T-helper 1 cell (primary cell): ENCODE measurements around the gene TMEM135.

Experiments used
- DNase-seq, 5 donors: peaks; one replicate each; pipeline ENCODE4 v3.0.0-alpha.2; 2012 to 2020

Gene TMEM135

DNA sequence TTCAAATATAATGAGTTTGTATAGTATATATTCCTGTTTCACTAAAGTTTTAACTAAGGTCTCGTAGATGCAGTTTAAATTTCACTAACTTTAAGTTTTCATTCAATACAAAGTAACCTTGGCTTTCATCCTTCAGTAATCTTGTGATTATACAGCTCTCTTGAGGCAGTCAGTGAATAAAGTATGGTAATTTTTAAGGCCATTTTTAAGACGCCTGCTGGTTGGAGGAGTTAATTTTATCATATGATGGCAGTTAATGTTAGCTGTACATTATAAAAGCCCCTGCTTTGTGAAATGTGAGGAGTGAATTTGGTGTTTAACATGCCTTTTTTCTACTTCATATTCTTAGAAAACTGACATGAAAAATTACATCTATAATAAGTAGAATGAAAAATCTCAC is 163.6 kb downstream of the TMEM135 start:
- DNase-seq: no peak

DNA sequence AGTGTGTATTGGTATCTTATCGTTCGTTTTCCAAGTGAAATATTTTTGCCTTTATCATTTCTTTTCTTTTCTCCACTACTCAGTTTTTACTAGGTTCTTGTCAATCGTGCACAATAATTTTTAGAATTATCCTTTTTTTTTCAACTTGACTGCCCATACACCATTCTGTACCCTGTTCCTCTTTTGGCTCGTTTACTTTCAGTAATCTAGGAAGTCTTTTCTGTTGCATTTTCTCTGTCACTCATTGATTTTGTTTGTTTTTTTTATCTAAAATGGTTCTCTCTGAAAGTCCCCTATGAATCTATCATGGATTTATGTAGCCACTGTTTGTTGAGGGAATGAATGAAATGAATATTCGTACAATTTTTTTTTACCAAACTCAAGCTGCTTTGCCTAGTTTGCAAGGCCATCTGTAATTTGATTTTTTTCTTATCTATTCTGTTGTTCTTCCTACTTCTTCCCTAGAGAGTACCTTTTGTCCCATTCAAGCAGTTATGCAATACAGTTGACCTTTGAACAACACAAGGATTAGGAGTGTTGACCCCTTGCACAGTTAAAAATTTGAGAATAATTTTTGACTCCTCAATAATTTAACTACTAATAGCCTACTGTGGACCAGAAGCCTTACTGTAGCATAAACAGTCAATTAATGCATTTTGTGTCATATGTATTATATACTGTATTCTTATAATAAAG is 166.3 kb downstream of the TMEM135 start:
- DNase-seq: no peak

DNA sequence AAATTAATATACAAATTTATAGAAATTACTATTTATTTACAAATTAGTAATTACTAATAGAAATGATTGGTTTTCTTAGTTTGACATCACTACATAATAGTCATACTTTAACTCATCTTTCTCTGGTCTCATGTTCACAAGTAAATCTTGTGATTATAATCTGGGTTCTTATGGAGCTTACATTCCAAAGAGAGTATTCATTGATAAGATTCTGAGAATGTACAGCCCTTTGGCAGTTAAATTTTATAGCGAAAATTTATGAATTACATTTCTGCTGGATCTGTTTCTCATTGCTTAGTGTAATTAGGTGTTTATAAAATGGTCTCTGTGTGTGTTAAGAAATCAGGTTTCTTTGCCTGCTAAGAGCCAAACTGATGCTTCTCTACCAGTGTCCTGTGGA is 175.2 kb downstream of the TMEM135 start:
- no peak for DNase-seq

DNA sequence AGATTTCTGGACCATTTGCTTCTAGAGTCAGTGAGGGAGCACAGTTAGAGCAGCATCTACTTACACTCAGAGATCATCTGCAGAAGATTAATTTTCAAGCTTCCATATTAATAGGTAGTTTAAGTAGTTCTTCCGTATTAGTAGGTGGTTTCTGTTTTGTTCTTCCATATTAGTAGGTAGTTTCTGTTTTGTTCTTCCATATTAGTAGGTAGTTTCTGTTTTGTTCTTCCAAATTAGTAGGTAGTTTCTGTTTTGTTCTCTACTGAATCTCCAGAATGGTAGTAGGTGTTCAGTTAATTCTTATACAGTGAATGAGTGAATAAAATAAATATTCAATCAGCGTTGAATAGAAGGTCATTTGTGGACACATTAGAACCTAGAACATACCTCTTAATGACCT is 175.7 kb downstream of the TMEM135 start:
- DNase-seq: peak in 1 of 5 donors; percentile 19

DNA sequence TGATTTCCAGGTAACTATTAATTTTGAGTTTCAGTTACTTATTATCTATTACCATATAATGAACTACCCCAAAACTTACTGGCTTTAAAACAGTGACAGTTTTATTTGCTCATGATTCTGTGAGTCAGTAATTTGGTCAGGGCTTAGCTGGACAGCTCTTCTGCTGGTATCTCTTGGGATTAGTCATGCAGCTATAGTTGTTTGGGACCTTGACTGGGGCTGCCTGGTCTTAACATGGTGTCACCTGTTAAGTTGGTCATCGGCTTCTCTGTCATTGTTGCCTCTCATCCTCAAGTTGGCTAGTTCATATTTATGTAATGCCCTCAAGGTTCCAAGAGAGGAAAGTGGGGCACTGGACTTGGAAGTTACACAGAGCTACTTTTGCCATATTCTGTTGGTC is 177.5 kb downstream of the TMEM135 start:
- DNase-seq: no peak

DNA sequence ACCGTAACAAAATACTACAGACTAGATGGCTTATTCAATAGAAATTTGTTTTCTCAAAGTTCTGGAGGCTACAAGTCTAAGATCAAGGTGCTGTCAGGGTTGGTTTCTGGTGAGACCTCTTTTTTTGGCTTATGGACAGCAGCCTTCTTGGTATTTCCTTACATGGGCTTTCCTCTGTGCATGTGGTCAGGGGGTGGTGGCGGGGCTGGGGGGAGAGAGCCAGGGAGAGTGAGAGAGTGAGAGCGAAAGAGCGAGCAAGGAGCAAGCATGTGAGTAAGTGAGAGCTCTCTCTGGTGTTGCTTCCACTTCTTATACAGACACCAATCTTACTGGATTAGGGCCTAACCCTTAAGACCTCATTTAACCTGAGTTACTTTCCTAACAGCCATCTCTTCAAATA is 181.5 kb downstream of the TMEM135 start:
- DNase-seq: peak in 1 of 5 donors; percentile 1

DNA sequence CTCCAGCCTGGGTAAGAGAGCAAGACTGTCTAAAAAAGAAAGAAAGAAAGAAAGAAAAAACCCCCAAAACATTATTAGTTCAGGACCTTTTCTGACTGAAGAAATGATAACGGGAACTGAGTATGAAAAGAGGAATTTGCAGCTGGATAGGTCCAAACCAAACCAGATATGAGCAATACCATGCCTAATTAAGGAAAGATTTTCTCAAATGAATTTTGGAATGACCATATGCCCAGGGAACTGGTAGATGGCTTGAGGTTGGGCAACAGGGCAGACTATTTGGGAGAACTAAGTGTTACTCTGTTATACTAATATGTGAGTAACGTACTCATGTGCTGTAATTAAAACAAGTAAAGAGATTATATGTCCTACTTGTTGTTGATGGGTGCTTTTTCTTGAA is 186.1 kb downstream of the TMEM135 start:
- no peak for DNase-seq

DNA sequence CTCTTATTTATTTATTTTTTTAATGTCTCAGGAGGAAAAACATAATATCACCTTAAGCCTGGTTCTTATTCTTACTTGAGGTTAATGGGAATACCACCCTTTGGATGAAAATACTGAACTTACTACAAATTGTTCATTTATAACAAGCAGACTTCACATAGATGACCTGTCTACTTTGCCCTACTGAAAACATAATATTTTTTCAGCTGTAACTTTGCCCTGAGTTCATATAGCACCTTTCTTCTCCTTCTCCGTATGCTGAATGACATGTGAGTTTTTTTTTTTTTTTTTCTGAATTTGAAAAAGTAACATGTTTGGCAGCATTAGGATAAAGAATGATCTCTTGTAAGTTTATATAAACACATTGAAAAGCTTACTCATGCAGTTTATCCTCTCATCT is 186.8 kb downstream of the TMEM135 start:
- DNase-seq: no peak

DNA sequence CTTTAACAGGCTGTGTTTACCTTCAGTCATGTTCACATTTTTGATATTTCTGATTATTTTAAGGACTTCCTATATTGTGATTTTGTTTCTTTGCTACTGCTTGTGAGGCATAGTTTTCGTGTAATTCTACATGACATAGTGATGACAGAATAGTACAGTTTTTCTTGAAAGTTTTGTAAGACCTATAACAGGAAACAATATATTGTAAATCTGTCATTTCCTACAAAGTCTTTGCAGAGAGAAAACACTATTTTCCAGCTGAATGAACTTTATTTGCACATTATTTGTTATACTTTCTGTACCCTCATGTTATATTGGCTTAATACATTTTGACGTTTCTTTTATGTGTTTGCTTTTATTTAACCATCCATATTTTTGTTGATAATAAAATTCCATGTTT is 191.1 kb downstream of the TMEM135 start:
- no peak for DNase-seq

DNA sequence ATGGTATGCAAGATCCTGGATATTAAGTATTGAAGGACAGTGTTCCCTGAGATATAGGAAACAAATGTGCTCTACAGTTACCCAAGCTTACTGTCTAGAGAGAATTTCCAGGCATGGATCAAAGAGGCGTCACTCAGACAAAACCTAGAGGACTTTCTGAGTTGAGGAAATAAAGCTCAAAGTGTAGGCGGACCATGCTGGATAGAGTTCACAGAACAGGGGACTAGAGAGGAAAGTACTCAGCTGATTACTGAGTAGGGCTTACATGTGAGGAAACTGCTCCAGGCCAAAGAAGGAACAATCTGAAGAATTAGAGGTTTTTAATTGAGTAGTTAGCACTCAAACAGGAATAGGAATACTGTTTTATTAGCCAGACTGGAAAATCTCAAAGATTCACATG is 193.3 kb downstream of the TMEM135 start:
- no peak for DNase-seq

DNA sequence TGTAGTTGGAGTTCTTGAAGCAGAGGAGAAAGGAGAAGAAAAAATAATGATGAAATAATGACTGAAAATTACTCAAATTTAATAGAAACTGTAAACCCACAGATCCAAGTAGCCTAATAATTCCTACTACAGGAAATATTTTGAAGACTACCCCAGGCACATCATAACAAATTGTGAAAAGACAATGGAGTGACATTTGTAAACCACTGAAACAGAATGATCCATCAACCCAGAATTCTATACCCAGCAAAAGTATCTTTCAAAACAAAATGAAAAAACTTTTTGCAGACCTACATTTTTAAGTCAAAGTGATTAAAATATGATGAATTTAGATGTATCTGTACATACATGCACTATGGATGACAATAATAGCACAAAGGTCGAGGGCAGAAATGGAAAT is 194.6 kb downstream of the TMEM135 start:
- no peak for DNase-seq

DNA sequence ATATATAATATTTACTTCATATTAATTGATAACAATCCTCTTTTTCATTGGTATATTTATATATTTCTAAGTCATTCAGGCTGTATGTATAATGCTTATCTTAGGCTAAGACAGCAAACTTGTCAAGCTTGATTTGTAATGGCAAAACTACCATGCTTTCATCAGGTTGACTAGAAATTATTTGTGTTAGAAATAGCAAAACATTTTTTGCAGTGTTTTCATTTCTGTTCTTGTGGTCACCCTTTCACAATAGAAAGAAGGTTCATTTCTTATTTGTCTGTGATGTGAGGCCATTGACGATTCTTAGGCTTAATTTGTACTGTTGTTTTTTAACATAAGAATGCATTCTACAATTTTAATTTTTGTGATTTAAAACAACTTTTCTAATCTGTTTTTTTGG is 197.6 kb downstream of the TMEM135 start:
- DNase-seq: no peak

DNA sequence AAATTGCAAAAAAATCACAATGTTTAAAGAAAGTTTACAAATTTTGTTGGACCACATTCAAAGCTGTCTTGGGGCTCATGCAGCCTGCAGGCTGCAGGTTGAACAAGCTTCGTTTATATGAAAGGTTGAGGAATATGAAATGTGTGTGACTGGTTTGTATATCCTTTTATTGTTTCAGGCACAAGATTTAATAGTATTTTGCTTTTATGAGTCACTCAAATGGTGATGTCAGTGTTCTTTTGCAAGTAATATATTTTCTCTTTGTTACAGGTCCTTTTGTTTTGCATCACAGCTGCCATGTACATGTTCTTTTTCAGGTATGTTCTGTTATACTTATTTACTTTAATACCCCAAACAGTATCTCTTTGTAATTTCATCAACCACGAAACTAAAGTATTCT is 198.6 kb downstream of the TMEM135 start:
- no peak for DNase-seq

DNA sequence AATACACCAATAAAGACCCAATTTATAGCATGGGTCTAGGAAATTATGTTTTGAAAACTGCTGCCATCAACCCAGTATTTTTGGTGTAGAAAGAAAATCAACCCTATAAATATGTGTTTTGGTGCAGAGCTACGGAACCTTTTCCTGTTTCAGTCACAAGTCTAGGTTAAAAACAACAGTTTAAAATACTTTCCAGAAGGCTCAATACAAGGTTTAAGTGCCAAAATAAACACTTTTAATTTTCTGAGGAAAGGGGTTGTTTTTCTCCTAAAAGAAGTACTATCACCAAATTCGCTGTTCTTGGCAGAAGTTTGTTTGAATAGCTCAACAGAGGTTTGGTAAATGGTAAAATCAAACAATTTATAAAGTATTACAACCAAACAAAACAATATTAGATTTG is 201.3 kb downstream of the TMEM135 start:
- DNase-seq: no peak

DNA sequence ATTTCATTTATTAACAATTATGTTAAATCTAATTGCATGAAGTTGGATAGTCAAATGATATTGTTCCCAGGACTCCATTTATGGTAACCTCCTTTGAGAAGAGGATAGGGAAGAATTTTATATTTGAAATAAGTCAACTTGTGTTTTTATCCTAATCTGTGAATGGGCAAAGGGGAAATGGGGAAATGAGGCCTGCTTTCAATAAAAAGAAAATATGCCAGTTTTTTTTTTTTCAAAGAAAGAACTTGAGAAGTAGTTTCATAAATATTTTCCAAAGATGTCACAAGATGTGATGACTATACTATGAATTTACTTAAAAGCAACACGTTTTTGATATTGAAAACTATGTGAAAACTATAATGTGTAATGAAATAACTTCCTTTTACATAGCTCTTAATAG is 201.8 kb downstream of the TMEM135 start:
- DNase-seq: no peak

DNA sequence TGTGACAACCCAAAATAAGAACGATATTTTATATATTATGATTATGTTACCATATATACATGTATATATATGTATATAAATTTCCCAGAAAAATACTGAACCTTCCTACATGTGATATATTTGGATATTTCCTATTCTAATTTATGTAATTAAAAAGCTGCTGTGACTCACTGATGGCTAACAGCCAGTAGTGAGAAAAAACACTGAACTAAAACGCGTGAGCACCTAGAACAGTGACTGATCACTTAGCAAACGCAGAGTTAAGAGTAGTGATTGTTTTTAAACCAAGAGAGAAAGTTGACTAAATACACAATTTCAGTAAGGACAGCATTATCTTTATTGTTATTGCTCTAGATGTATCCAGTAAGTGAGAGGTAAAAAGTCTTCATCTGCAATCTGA is 213.8 kb downstream of the TMEM135 start:
- DNase-seq: no peak

DNA sequence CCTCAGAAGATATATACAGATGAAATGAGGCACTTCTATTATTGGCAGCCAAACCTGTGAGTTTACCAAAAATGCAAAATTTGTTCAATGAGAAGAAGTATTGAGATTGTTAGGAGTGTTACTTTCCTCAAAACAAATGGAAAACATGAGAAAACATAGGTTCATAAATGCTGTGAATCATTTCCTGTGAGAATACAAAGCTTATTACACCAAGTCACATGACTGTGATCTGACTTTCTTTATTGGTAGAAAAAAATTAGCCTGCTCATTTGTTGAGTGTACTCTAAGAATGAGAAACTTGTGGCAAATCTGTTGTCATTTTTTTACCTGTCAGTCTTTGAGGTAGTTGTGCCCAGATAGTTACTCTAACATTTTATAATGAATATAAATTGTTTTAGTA is 215.1 kb downstream of the TMEM135 start:
- DNase-seq: peak in 1 of 5 donors; percentile 44

DNA sequence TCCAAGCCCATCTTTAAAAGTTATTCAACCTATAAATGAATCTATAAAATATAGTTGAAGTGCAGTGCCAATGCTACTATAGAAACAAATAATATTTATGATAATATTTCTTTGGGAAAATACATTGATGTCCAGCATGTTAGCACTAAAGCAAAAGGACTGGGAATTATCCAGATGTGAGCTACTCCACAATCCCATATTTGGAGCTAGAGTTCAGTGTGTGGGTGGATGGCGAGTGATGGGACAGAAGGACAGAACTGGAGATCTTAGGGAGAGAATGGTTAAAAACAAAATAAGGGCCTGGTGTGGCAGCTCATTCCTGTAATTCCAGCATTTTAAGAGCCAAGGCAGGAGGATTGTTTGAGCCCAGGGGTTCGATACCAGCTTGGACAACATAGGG is 216.8 kb downstream of the TMEM135 start:
- no peak for DNase-seq

DNA sequence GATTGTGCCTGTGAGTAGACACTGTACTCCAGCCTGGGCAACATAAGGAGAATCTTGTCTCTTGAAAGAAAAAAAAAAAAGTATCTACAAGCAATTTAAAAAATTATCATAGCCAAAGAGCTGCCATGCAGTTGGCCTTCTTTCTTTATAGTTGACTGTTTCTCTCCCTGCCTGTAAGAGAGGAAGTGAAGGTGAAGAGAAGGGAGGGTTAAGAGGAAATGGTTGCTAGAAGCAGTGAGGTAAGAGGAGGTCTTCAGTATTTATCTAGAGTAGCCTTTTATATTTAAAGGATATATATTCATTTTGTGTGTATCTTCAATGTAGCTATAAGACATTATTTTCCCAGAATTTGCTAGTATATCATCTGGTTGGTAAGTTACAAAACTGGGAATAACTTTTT is 217.9 kb downstream of the TMEM135 start:
- no peak for DNase-seq

DNA sequence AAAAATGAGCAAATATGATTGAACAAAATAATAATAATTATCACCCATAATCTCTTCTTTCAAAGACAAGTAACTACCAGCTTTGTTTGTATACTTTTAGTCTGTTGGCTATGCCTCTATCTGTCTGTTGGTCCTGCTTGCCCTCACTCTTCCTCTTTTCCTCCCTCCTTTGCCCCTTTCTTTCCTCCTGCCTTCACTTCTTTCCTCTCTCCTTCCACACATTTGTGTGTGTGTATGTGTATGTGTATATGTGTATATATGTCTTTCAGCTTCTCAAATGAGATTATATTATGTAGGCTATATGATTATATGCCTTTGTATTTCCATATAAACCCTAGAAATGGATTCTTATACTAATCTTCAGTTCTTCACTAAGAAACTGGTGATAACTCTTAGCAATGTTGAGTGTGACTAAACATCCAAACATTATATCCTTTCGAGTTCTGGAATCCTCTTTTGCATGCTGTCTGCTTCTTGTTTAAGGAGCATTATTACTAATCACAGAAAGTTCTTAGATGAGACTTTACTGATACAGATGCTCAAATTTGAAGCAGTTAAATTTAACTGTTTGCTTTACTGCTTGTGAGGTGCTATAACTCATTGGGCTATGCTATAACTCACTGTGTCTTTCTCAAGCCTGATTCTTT is 219.1 kb downstream of the TMEM135 start:
- DNase-seq: no peak

DNA sequence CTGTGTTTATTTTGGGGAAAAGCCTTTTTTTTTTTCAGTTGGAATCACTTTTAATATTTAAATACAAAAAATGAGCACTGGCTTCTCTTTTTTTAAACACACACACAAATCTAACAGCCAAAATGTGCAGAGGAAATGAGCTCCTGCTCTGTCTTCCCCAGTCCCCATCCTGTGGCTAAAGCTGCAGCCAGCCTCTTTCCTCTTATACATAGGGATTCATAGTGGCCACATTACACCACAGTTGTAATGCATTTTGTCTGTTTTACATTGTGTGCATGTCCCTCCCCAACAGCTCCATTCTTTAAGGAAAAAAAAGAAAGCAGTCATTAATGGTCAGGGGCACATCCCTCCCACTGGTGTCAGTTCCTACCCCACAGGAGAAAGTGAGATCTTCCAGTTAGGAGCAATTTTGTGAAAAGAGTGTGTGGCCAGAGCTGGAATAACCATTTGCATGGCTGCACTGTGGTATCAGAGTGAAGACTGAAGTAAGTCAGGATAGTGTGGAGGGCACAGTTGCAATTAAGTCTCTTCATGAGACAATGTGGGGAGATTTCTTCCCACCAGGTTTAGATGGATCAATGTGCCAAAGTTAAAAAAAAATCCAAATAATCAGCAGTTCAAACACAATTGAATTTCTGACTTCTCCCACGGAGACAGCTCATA is 220.6 kb downstream of the TMEM135 start:
- DNase-seq: no peak

DNA sequence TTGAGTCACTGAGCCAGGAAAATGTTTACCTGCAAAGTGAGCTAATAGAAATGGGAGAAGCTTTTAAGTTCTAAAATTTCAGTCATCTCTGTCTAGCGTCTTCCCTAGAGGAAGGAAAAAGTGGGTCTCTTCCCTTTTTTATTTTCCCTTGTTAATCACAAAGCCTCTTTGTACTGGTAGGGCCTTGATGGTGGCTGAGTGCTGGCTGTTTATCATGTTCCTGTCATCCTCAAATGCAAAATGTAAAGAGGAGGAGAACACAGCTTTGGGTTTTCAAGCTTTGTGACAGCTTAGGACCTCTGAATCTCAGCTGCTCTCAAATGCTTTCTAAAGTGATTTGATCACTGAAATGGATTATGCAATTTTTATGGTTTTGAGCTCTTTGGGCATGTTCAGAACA is 222.0 kb downstream of the TMEM135 start:
- no peak for DNase-seq

DNA sequence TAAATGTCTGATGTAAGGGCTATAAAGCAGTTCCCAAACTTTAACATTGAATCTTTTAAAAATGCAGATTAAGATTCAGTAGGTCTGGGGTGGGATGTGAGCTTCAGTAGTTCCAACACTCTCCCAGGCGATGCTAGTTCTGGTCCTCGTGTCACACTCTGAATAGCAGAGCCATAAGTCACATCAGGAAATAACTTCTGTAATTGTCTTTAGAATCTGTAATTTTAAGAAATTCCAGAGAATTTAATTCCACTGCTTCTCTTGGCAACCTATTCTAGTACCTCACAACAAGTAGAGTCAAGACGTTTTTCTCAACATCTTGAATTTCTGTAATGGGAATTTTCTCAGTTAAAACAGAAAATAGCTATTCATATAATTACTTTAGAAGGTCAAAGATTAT is 223.1 kb downstream of the TMEM135 start:
- DNase-seq: no peak

DNA sequence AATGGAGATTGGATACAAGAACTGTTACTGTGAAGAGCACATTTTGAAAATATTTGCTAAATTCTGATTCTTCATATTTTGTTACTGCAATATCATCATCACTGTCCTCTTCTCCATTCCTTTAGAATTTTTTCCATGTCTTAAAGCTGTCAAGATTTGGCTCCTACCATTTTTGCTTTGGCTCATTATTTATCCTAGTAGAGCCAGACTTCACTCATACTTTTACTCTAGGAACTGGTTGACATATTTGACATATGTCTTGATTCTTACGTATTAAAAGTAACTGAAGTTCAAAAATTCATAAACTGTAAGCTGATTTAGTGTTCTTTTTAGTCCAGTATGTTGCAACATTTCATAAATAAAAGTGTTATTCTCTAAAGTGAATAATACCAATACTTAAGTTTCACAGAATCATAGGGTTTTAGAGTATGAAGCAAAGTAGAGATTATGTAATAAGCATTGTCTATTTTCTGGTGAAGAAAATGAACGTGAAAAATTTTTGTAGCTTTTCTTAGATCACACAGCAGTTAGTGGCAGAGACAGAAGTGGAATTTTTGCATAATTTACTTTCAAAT is 225.6 kb downstream of the TMEM135 start:
- DNase-seq: no peak
